ENCODE results near the gene CCR9. TPM values are rescaled to one million over a fixed set of nuclear protein-coding genes. Genes with fewer than 3 reads are reported as not detected.

CCR9 gene
- total and polyA plus RNA-seq, 10 of the 15 experiments (the other 5 are each of a cell fraction or from before 2014, with no cell fraction given), result 0.05 to 3.9 (median 2.4) TPM

GRCh38 chr3:45949432-45949831, 63.1 kb downstream of the CCR9 start:
- in situ Hi-C loops (cut with MboI) (loop anchor here (5.0 to 10.0 kb wide), 2 partner anchors 265 to 423 kb away; partner anchors contain the start of gene CCR5), intact Hi-C loops (cut with micrococcal nuclease; ENCODE audit: unreplicated experiment) (no loop called here)
- no peak for TF ChIP-seq MYB (IDR thresholded peaks at IDR 0.05; ENCODE audit: borderline replicate concordance, low read depth, low read length)
- no peak for TF ChIP-seq TARDBP (IDR thresholded peaks at IDR 0.05; ENCODE audit: borderline replicate concordance)
- no peak for TF ChIP-seq KAT2A (conservative IDR thresholded peaks at IDR 0.05; ENCODE audit: control insufficient read depth, low read depth, low read length)
- no peak for TF ChIP-seq RELB (IDR thresholded peaks at IDR 0.05; ENCODE audit: low read depth)
- TF ChIP-seq PAX8 (IDR thresholded peaks at IDR 0.05), result no peak
- no peak for TF ChIP-seq PKNOX1 (IDR thresholded peaks at IDR 0.05)
- TF ChIP-seq GABPA (IDR thresholded peaks at IDR 0.05; ENCODE audit: low read depth), result no peak
- TF ChIP-seq TCF3 (IDR thresholded peaks at IDR 0.05; ENCODE audit: borderline replicate concordance, insufficient read depth, low read depth, low read length), result no peak
- no peak for TF ChIP-seq ESRRA (IDR thresholded peaks at IDR 0.05; ENCODE audit: low read length)
- no peak for TF ChIP-seq POLR2AphosphoS2 (IDR thresholded peaks at IDR 0.05; ENCODE audit: low read depth, low read length)
- TF ChIP-seq NR2C2 (IDR thresholded peaks at IDR 0.05; ENCODE audit: borderline replicate concordance, control insufficient read depth, insufficient read length, low read depth), result no peak
- no peak for TF ChIP-seq CEBPB (IDR thresholded peaks at IDR 0.05; ENCODE audit: borderline replicate concordance in 1 of 2, low read depth in 2 of 2, low read length in 2 of 2)
- TF ChIP-seq JUNB (IDR thresholded peaks at IDR 0.05), result no peak
- no peak for TF ChIP-seq DPF2 (IDR thresholded peaks at IDR 0.05)
- no peak for ATAC-seq
- ChIA-PET POLR2A (no interaction called here), CTCF (interaction anchor here (5.9 kb wide), 1 partner anchor 128 kb away, joined by 53 read pairs; no protein-coding TSS in a partner anchor), SMC1A (ENCODE audit: uncharacterized antibody, unreplicated experiment) (interaction anchor here (2.0 to 5.0 kb wide), 2 partner anchors 12 to 128 kb away, joined by 5 to 39 read pairs; no protein-coding TSS in a partner anchor), RAD21 (ENCODE audit: unreplicated experiment) (no interaction called here)
- no peak overlapping the region for H3K4me2 ChIP-seq (ENCODE audit: control insufficient read depth, insufficient read depth)
- H3K79me2 ChIP-seq (ENCODE audit: control insufficient read depth, insufficient read depth, low read length), result no peaks in the 10 kb centered on the region
- no peaks in the 10 kb centered on the region for H3K4me1 ChIP-seq (ENCODE audit: control insufficient read depth, insufficient read depth, low read length)
- no peak overlapping the region for H3K27ac ChIP-seq (ENCODE audit: control insufficient read depth, insufficient read depth)
- whole genome bisulfite sequencing (ENCODE audit: insufficient coverage, insufficient replicate concordance, low lambda C conversion rate, missing lambda C conversion rate), result 86% methylated on average over 4 of the region's 4 CpGs
- H2AFZ ChIP-seq (ENCODE audit: control insufficient read depth, low read depth, low read length), result no peak overlapping the region
- no TSS peak for BruUV-seq (replicated peaks)
- peaks cover 12 to 36% of the 10 kb centered on the region in 2 experiments for H3K36me3 ChIP-seq (ENCODE audit: control insufficient read depth in 2 of 2, insufficient read depth in 2 of 2, low read length in 1 of 2)
- no peak overlapping the region for H3K4me3 ChIP-seq
- H3K9ac ChIP-seq (ENCODE audit: control insufficient read depth, insufficient read depth, low read length), result no peak overlapping the region
- DNase-seq (ENCODE audit: low read depth, low spot score), result no peak
- H3K9me3 ChIP-seq (replicated peaks; ENCODE audit: control insufficient read depth, insufficient read depth, low read length), result no peaks in the 10 kb centered on the region
- no peaks in the 10 kb centered on the region for H3K27me3 ChIP-seq (replicated peaks in 1 of 2; ENCODE audit: control insufficient read depth in 2 of 2, insufficient read depth in 2 of 2, low read length in 1 of 2)
- H4K20me1 ChIP-seq (ENCODE audit: control insufficient read depth, insufficient read depth), result no peaks in the 10 kb centered on the region
- FAIRE-seq, result no peak
